Nephron (organoid): ENCODE results near the gene PABPN1.
A peak's percentile ranks its signal among the peaks of the same experiment; 100 is the strongest.

Source experiments
- H3K27ac Mint-ChIP-seq, 3 experiments: 2 replicates each; pipeline ENCODE4 v1.8.0; 2020; ENCODE audit warnings: mixed read lengths in 3 of 3, mild to moderate bottlenecking in 2 of 3, moderate library complexity in 1 of 3
- H3K27me3 Mint-ChIP-seq: 2 replicates; pipeline ENCODE4 v1.8.0; 2021; ENCODE audit warnings: low read depth, mild to moderate bottlenecking, moderate library complexity, mixed read lengths
- H3K36me3 Mint-ChIP-seq: 2 replicates; pipeline ENCODE4 v1.8.0; 2020; ENCODE audit warnings: low read depth, mixed read lengths
- H3K4me1 Mint-ChIP-seq: 2 replicates; pipeline ENCODE4 v1.8.0; 2020; ENCODE audit warnings: mixed read lengths
- H3K4me3 Mint-ChIP-seq, 3 experiments: 2 replicates each; pipeline ENCODE4 v1.8.0; 2020; ENCODE audit warnings: mild to moderate bottlenecking in 3 of 3, mixed read lengths in 3 of 3, moderate library complexity in 2 of 3
- H3K9me3 Mint-ChIP-seq: 2 replicates; pipeline ENCODE4 v1.8.0; 2020; ENCODE audit warnings: mixed read lengths
- CTCF ChIP-seq, 3 experiments: fragments of 200-600 bp; sonication (generic); IDR thresholded peaks; one replicate each; pipeline ENCODE4 v1.5.0; 2021; ENCODE audit warnings: antibody characterized with exemption in 3 of 3; ENCODE audit not compliant: unreplicated experiment in 3 of 3

Gene PABPN1

GRCh38 chr14:23359167-23359626 is 37.9 kb downstream of the PABPN1 start:
- H3K9me3 Mint-ChIP-seq, result no peaks in the 10 kb centered on the region
- no peak for TF ChIP-seq CTCF (IDR thresholded peaks at IDR 0.05; ENCODE audit: unreplicated experiment in 3 of 3)

DNA sequence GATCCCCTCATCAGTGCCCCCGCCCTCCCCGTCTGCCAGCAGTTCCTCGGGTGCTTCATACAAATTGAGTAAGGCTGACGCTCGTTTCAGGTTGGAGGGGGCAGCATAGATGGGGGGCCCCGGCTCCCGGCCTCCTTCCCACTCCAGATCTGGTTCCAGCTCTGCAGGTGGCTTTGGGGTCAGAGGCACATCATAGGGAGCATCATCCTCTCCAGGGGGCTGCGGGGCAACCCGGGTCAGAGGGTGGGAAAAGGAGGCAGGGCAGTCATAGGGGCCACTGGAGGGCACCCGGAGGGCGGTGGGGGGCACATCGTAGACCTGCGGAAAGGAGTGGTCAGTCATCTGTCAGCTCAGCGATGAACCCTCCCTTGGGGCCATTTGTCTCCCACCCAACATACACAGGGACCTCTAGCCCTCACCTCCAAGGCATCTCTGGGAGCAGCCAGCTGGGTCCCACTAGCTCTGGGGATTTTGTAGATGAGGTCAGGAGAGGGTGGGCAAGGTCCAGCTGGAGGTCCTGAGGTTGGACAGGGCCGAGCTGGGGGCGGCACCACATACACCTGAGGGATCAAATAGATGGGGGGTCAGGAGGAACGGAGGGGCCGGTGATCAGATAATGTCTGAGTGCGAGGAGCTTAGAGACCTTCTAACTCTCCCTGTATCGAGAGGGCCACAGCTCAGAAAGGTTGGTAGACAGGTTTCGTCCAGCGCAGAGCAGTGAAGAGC is 38.6 kb downstream of the PABPN1 start:
- no peak for TF ChIP-seq CTCF (IDR thresholded peaks at IDR 0.05; ENCODE audit: unreplicated experiment in 3 of 3)
- Mint-ChIP-seq H3K9me3 (no peaks in the 10 kb centered on the region), H3K36me3 (peaks cover 33% of the 10 kb centered on the region), H3K27me3 (no peaks in the 10 kb centered on the region), H3K27ac (peak overlapping the region in 1 of 3 experiments; percentile 52), H3K4me1 (peaks cover 41% of the 10 kb centered on the region), H3K4me3 (no peak overlapping the region)

More at GRCh38 chr14:23359167-23359626, 37.9 kb downstream of the PABPN1 start:
- Mint-ChIP-seq H3K27ac (no peak overlapping the region), H3K4me3 (no peak overlapping the region), H3K4me1 (peaks cover 39% of the 10 kb centered on the region), H3K27me3 (no peaks in the 10 kb centered on the region), H3K36me3 (peaks cover 29% of the 10 kb centered on the region)

- no peak for TF ChIP-seq CTCF (IDR thresholded peaks at IDR 0.05; ENCODE audit: unreplicated experiment in 3 of 3)
- H3K4me1 Mint-ChIP-seq, result peaks cover 41% of the 10 kb centered on the region
- peak overlapping the region in 1 of 3 experiments; percentile 52 for H3K27ac Mint-ChIP-seq
- no peaks in the 10 kb centered on the region for H3K27me3 Mint-ChIP-seq
- no peaks in the 10 kb centered on the region for H3K9me3 Mint-ChIP-seq
- H3K4me3 Mint-ChIP-seq, result no peak overlapping the region
- H3K36me3 Mint-ChIP-seq, result peaks cover 33% of the 10 kb centered on the region
Observed at GRCh38 chr14:23360496-23360895, 39.2 kb downstream of the PABPN1 start.

GRCh38 chr14:23361320-23361719 is 40.1 kb downstream of the PABPN1 start:
- Mint-ChIP-seq H3K9me3 (no peaks in the 10 kb centered on the region), H3K4me1 (peaks cover 41% of the 10 kb centered on the region), H3K4me3 (peak overlapping the region in 2 of 3 experiments; percentile 59 to 62), H3K27ac (peak overlapping the region in 2 of 3 experiments; percentile 22 to 52), H3K27me3 (no peaks in the 10 kb centered on the region), H3K36me3 (peaks cover 29% of the 10 kb centered on the region)
- no peak for TF ChIP-seq CTCF (IDR thresholded peaks at IDR 0.05; ENCODE audit: unreplicated experiment in 3 of 3)

- Mint-ChIP-seq H3K27me3 (no peaks in the 10 kb centered on the region), H3K27ac (peak overlapping the region in 2 of 3 experiments; percentile 52 to 71), H3K9me3 (no peaks in the 10 kb centered on the region), H3K4me3 (peak overlapping the region in 2 of 3 experiments; percentile 59 to 71), H3K36me3 (peaks cover 26% of the 10 kb centered on the region), H3K4me1 (peaks cover 45% of the 10 kb centered on the region)
- no peak for TF ChIP-seq CTCF (IDR thresholded peaks at IDR 0.05; ENCODE audit: unreplicated experiment in 3 of 3)
Observed at GRCh38 chr14:23361763-23362162, 40.5 kb downstream of the PABPN1 start.

GRCh38 chr14:23362200-23362599 is 40.9 kb downstream of the PABPN1 start:
- peak overlapping the region in 2 of 3 experiments; percentile 50 to 71 for H3K4me3 Mint-ChIP-seq
- H3K9me3 Mint-ChIP-seq, result no peaks in the 10 kb centered on the region
- H3K27ac Mint-ChIP-seq, result peak overlapping the region in 2 of 3 experiments; percentile 52 to 71
- no peaks in the 10 kb centered on the region for H3K27me3 Mint-ChIP-seq
- H3K36me3 Mint-ChIP-seq, result peaks cover 26% of the 10 kb centered on the region
- TF ChIP-seq CTCF (IDR thresholded peaks at IDR 0.05; ENCODE audit: unreplicated experiment in 3 of 3), result no peak
- peaks cover 49% of the 10 kb centered on the region for H3K4me1 Mint-ChIP-seq
